ENCODE measurements around the gene STK25. TPM values are rescaled to one million over a fixed set of nuclear protein-coding genes. Genes with fewer than 3 reads are reported as not detected.

STK25 gene
- total RNA-seq, 4 donors from 2014 or later: 159 to 427 (median 205) TPM

GRCh38 chr2:241553981-241554380 is 45.6 kb upstream of the STK25 start:
- in situ Hi-C loops (cut with MboI; ENCODE audit: low pct_ligation_motif_present in 1 of 4, low pct_unique_long_range_greater_than_20kb in 1 of 4, low sequenced_read_pairs in 3 of 4) (no loop called here), intact Hi-C loops (cut with DNase I; ENCODE audit: low total_unique reads) (no loop called here)
- Histone ChIP-seq H3K36me3 (no peaks in the 10 kb centered on the region), H3K9me3 (peaks cover 0 to 3% of the 10 kb centered on the region in 2 donors), H3K4me3 (no peak overlapping the region), H3K4me1 (peaks cover 0 to 22% (median 12%) of the 10 kb centered on the region in 4 donors), H3K27ac (no peak overlapping the region), H3K27me3 (peaks cover 56% of the 10 kb centered on the region)
- no peak for TF ChIP-seq POLR2A (IDR thresholded peaks at IDR 0.05)
- no peak for TF ChIP-seq EP300 (IDR thresholded peaks at IDR 0.05; ENCODE audit: low read depth)
- no peak for TF ChIP-seq CTCF (IDR thresholded peaks at IDR 0.05)
- no peak for TF ChIP-seq POLR2AphosphoS5 (IDR thresholded peaks at IDR 0.05)
- WGBS, 2 donors (ENCODE audit: low coverage in 1 of 2): 51% methylated on average over 4 of the region's 6 CpGs; no CpG with 5 or more reads in 1 of the 2 donors
- DNase-seq: no peak

GRCh38 chr2:241553512-241553830 is 45.1 kb upstream of the STK25 start:
- no peaks in the 10 kb centered on the region for H3K36me3 ChIP-seq
- 53 to 86% methylated on average over 4 to 12 of the region's 12 CpGs for WGBS, 2 donors (ENCODE audit: low coverage in 1 of 2)
- peaks cover 0 to 3% of the 10 kb centered on the region in 2 donors for H3K9me3 ChIP-seq
- H3K27me3 ChIP-seq: peaks cover 58% of the 10 kb centered on the region
- in situ Hi-C loops (cut with MboI; ENCODE audit: low pct_ligation_motif_present in 1 of 4, low pct_unique_long_range_greater_than_20kb in 1 of 4, low sequenced_read_pairs in 3 of 4) (no loop called here), intact Hi-C loops (cut with DNase I; ENCODE audit: low total_unique reads) (no loop called here)
- H3K4me3 ChIP-seq: no peak overlapping the region
- DNase-seq: no peak
- peaks cover 0 to 20% (median 12%) of the 10 kb centered on the region in 4 donors for H3K4me1 ChIP-seq
- TF ChIP-seq EP300 (IDR thresholded peaks at IDR 0.05; ENCODE audit: low read depth) (no peak), POLR2AphosphoS5 (IDR thresholded peaks at IDR 0.05) (no peak), CTCF (IDR thresholded peaks at IDR 0.05) (no peak), POLR2A (IDR thresholded peaks at IDR 0.05) (no peak)
- H3K27ac ChIP-seq: no peak overlapping the region

- no peaks in the 10 kb centered on the region for H3K36me3 ChIP-seq
- DNase-seq: no peak
- no peak overlapping the region for H3K27ac ChIP-seq
- peaks cover 56% of the 10 kb centered on the region for H3K27me3 ChIP-seq
- H3K4me1 ChIP-seq: peaks cover 0 to 17% (median 9%) of the 10 kb centered on the region in 4 donors
- intact Hi-C loops (cut with DNase I; ENCODE audit: low total_unique reads) (no loop called here), in situ Hi-C loops (cut with MboI; ENCODE audit: low pct_ligation_motif_present in 1 of 4, low pct_unique_long_range_greater_than_20kb in 1 of 4, low sequenced_read_pairs in 3 of 4) (no loop called here)
- no peak for TF ChIP-seq POLR2AphosphoS5 (IDR thresholded peaks at IDR 0.05)
- TF ChIP-seq POLR2A (IDR thresholded peaks at IDR 0.05): no peak
- no peak for TF ChIP-seq CTCF (IDR thresholded peaks at IDR 0.05)
- TF ChIP-seq EP300 (IDR thresholded peaks at IDR 0.05; ENCODE audit: low read depth): no peak
- H3K9me3 ChIP-seq: peaks cover 0 to 3% of the 10 kb centered on the region in 2 donors
- WGBS, 2 donors (ENCODE audit: low coverage in 1 of 2): 67% methylated on average over 33 of the region's 33 CpGs; no CpG with 5 or more reads in 1 of the 2 donors
- H3K4me3 ChIP-seq: no peak overlapping the region
Observed at GRCh38 chr2:241551998-241552737, 43.8 kb upstream of the STK25 start.

- 62% methylated on average over 12 of the region's 12 CpGs; no CpG with 5 or more reads in 1 of the 2 donors for WGBS, 2 donors (ENCODE audit: low coverage in 1 of 2)
- Histone ChIP-seq H3K27ac (no peak overlapping the region), H3K36me3 (no peaks in the 10 kb centered on the region), H3K27me3 (peaks cover 61% of the 10 kb centered on the region), H3K9me3 (no peaks in the 10 kb centered on the region), H3K4me3 (no peak overlapping the region), H3K4me1 (peaks cover 0 to 17% (median 12%) of the 10 kb centered on the region in 4 donors)
- in situ Hi-C loops (cut with MboI; ENCODE audit: low pct_ligation_motif_present in 1 of 4, low pct_unique_long_range_greater_than_20kb in 1 of 4, low sequenced_read_pairs in 3 of 4) (no loop called here), intact Hi-C loops (cut with DNase I; ENCODE audit: low total_unique reads) (no loop called here)
- no peak for TF ChIP-seq POLR2A (IDR thresholded peaks at IDR 0.05)
- TF ChIP-seq CTCF (IDR thresholded peaks at IDR 0.05): no peak
- no peak for TF ChIP-seq POLR2AphosphoS5 (IDR thresholded peaks at IDR 0.05)
- no peak for TF ChIP-seq EP300 (IDR thresholded peaks at IDR 0.05; ENCODE audit: low read depth)
- no peak for DNase-seq
Observed at GRCh38 chr2:241551599-241551997, 43.2 kb upstream of the STK25 start.

Data from transverse colon (tissue), 4 donors.